Mesodermal cell (in vitro differentiated cells): ENCODE measurements around the gene MMP15.
"Not testable (repeated sequence)": the region's sequence is repeated elsewhere in the genome, so short reads cannot be mapped to it uniquely, and the experiment has no call there.

Experiments
- H3K27ac ChIP-seq: 2 replicates; pipeline ENCODE4 v1.7.0; 2013; ENCODE audit warnings: mild to moderate bottlenecking, low read depth, low read length, moderate library complexity; ENCODE audit not compliant: severe bottlenecking
- H3K36me3 ChIP-seq: 2 replicates; pipeline ENCODE4 v1.7.1; 2013; ENCODE audit warnings: mild to moderate bottlenecking, low read length, moderate library complexity; ENCODE audit not compliant: control insufficient read depth, insufficient read depth
- H3K4me1 ChIP-seq: one replicate; pipeline ENCODE4 v1.7.1; 2013; ENCODE audit warnings: mild to moderate bottlenecking, low read length; ENCODE audit not compliant: insufficient read depth, control insufficient read depth, poor library complexity, severe bottlenecking
- H3K4me3 ChIP-seq: 2 replicates; pipeline ENCODE4 v1.7.0; 2013; ENCODE audit warnings: low read length, control low read depth, mild to moderate bottlenecking; ENCODE audit not compliant: insufficient read depth, poor library complexity, severe bottlenecking; ENCODE audit errors: extremely low read depth
- H3K9me3 ChIP-seq: 2 replicates; pipeline ENCODE4 v1.7.1; 2013; ENCODE audit warnings: mild to moderate bottlenecking, low read length, moderate library complexity; ENCODE audit not compliant: control insufficient read depth
- WGBS, 2 experiments: methylation state at CpG; one replicate each; pipeline ENCODE4 v1.1.5; 2013; ENCODE audit warnings: missing lambda C conversion rate in 2 of 2; ENCODE audit not compliant: insufficient coverage in 2 of 2; 5-methylcytosine and 5-hydroxymethylcytosine counted together

The MMP15 gene

GRCh38 chr16:58002416-58002800 is 23.1 kb upstream of the MMP15 start:
- Histone ChIP-seq H3K27ac (no peak overlapping the region), H3K36me3 (peaks cover 53% of the 10 kb centered on the region), H3K9me3 (peaks cover 4% of the 10 kb centered on the region), H3K4me3 (peak overlapping the region; percentile 67), H3K4me1 (peaks cover 12% of the 10 kb centered on the region)
- 95 to 98% methylated on average over 9 of the region's 9 CpGs for WGBS, 2 experiments

DNA sequence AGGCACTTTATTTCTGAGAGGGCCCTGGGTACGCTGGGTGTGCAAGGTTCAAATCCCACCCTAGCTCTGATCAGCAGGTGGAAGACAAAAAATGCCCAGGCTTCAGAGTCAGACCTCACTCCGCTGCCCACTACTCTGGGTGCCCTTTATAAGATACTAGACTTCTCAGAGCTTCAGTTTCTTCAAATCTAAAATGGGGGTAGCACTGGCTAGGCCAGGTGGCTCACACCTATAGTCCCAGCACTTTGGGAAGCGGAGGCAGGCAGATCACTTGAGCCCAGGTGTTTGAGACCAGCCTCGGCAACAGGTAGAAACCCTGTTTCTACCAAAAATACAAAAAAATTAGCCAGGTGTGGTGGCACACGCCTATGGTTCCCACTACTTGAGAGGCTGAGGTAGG is 22.6 kb upstream of the MMP15 start:
- Histone ChIP-seq H3K27ac (no peak overlapping the region), H3K4me1 (peaks cover 12% of the 10 kb centered on the region), H3K9me3 (peaks cover 4% of the 10 kb centered on the region), H3K4me3 (no peak overlapping the region), H3K36me3 (peaks cover 54% of the 10 kb centered on the region)
- 96 to 100% methylated on average over 2 to 4 of the region's 5 CpGs for WGBS, 2 experiments

DNA sequence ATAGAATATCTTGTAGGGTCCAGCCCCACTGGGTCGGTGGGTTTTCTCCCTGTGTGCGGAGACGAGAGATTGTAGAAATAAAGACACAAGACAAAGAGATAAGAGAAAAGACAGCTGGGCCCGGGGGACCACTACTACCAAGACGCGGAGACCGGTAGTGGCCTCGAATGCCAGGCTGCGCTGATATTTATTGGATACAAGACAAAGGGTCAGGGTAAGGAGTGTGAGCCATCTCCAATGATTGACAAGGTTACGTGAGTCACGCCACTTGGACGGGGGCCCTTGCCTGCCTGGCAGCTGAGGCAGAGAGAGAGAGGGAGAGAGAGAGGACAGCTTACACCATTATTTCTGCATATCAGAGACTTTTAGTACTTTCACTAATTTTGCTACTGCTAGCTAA is 20.8 kb upstream of the MMP15 start:
- H3K27ac ChIP-seq, H3K9me3 ChIP-seq, H3K4me3 ChIP-seq, H3K4me1 ChIP-seq: not testable (repeated sequence)
- peaks cover 63% of the 10 kb centered on the region for H3K36me3 ChIP-seq
- WGBS, 2 experiments, result 99 to 100% methylated on average over 5 to 12 of the region's 12 CpGs

GRCh38 chr16:58009856-58010416 is 15.6 kb upstream of the MMP15 start:
- Histone ChIP-seq H3K9me3 (peaks cover 4% of the 10 kb centered on the region), H3K4me3 (no peak overlapping the region), H3K27ac (peak overlapping the region; percentile 20), H3K4me1 (peaks cover 33% of the 10 kb centered on the region), H3K36me3 (peaks cover 63% of the 10 kb centered on the region)
- 79 to 84% methylated on average over 9 to 10 of the region's 11 CpGs for WGBS, 2 experiments

- Histone ChIP-seq H3K36me3 (peaks cover 65% of the 10 kb centered on the region), H3K4me1 (peaks cover 33% of the 10 kb centered on the region), H3K27ac (peak overlapping the region; percentile 97), H3K9me3 (peaks cover 3% of the 10 kb centered on the region), H3K4me3 (no peak overlapping the region)
- 20 to 44% methylated on average over 1 of the region's 3 CpGs for WGBS, 2 experiments
Measured at GRCh38 chr16:58010886-58011285, 14.7 kb upstream of the MMP15 start.

DNA sequence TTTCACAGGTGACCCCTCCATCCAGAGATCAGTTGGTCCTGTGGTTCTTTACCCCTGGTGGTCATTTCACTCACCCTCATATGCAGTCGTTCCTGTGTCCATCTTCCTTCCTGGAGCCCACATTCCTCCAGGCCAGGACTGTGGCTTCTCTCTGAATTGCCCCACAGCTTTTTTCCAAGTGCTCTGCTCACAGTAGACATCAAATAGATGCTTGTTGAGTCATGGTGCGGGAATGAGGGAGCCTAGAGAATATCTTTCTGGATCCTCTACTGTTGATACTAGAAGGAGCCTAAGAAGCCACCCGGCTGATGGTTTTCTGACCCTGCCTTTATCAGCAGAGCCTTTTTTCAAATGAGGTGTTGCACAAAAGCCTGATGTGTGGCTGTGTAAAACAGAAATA is 13.9 kb upstream of the MMP15 start:
- Histone ChIP-seq H3K27ac (peak overlapping the region; percentile 97), H3K36me3 (peaks cover 65% of the 10 kb centered on the region), H3K4me3 (no peak overlapping the region), H3K4me1 (peaks cover 33% of the 10 kb centered on the region), H3K9me3 (no peaks in the 10 kb centered on the region)
- 50% methylated on average over 2 of the region's 3 CpGs for WGBS, 2 experiments

GRCh38 chr16:58012481-58012880 is 13.1 kb upstream of the MMP15 start:
- WGBS, 2 experiments, result 56 to 61% methylated on average over 6 to 9 of the region's 9 CpGs
- Histone ChIP-seq H3K4me3 (no peak overlapping the region), H3K4me1 (peaks cover 33% of the 10 kb centered on the region), H3K9me3 (no peaks in the 10 kb centered on the region), H3K27ac (peak overlapping the region; percentile 97), H3K36me3 (peaks cover 61% of the 10 kb centered on the region)

GRCh38 chr16:58013201-58013956 is 12.2 kb upstream of the MMP15 start:
- H3K9me3 ChIP-seq, result no peaks in the 10 kb centered on the region
- peaks cover 58% of the 10 kb centered on the region for H3K36me3 ChIP-seq
- WGBS, 2 experiments, result 83 to 88% methylated on average over 3 to 5 of the region's 9 CpGs
- H3K4me1 ChIP-seq, result peaks cover 33% of the 10 kb centered on the region
- peak overlapping the region; percentile 97 for H3K27ac ChIP-seq
- H3K4me3 ChIP-seq, result no peak overlapping the region

- WGBS, 2 experiments, result 72 to 74% methylated on average over 12 of the region's 12 CpGs
- H3K4me3 ChIP-seq, result no peak overlapping the region
- H3K36me3 ChIP-seq, result peaks cover 63% of the 10 kb centered on the region
- no peaks in the 10 kb centered on the region for H3K9me3 ChIP-seq
- no peak overlapping the region for H3K27ac ChIP-seq
- peaks cover 29% of the 10 kb centered on the region for H3K4me1 ChIP-seq
Measured at GRCh38 chr16:58016840-58017446, 8.6 kb upstream of the MMP15 start.

- no peak overlapping the region for H3K27ac ChIP-seq
- peaks cover 29% of the 10 kb centered on the region for H3K4me1 ChIP-seq
- no peak overlapping the region for H3K4me3 ChIP-seq
- H3K9me3 ChIP-seq, result no peaks in the 10 kb centered on the region
- 86% methylated on average over 1 to 4 of the region's 7 CpGs for WGBS, 2 experiments
- peaks cover 61% of the 10 kb centered on the region for H3K36me3 ChIP-seq
Measured at GRCh38 chr16:58018803-58019202, 6.8 kb upstream of the MMP15 start.
